ENCODE data around the gene AGPAT3.

GRCh38 chr21:43994085-43994484, 129.1 kb downstream of the AGPAT3 start:
- TF ChIP-seq POLR2AphosphoS5 (IDR thresholded peaks at IDR 0.05) (no peak), POLR2A (IDR thresholded peaks at IDR 0.05) (no peak), CTCF (IDR thresholded peaks at IDR 0.05) (no peak), EP300 (IDR thresholded peaks at IDR 0.05) (no peak)
